K562 (cell line): Measurements from ENCODE around the gene KRT24. TPM values are rescaled to one million over a fixed set of nuclear protein-coding genes. Genes with fewer than 3 reads are reported as not detected.

Source experiments
- ATAC-seq: fragments of 200-7000 bp; cut with Tn5 transposase; 3 replicates; pipeline ENCODE4 v1.9.1; 2020; ENCODE audit warnings: moderate library complexity
- BruUV-seq: library from RNA; stranded (reverse); fragments of 400-500 nt; replicated peaks from 2 replicates; lab custom pipeline; 2021; lab: Mats Ljungman, UMichigan
- CTCF ChIA-PET: fragments of 300-600 bp; formaldehyde crosslinking; extraction: SDS; loops from one replicate; lab custom pipeline; 2021; ENCODE audit warnings: low intra/inter-chr PET ratio; lab: Yijun Ruan, JAX
- POLR2A ChIA-PET: fragments of 300-600, 350-650 bp; sonication (Branson Sonifier 250); formaldehyde crosslinking; extraction: SDS; loops from one replicate; lab custom pipeline; 2021; ENCODE audit warnings: antibody characterized with exemption, inconsistent platforms; lab: Yijun Ruan, JAX
- DNase-seq, 4 experiments: peaks; one replicate each; pipeline versions ENCODE4 v3.0.0 to v3.0.0-alpha.2; 2011 to 2018; ENCODE audit warnings: low spot score in 3 of 4, mixed read lengths in 3 of 4; ENCODE audit errors: extremely low read depth in 1 of 4
- FAIRE-seq: peaks from 2 replicates; lab custom pipeline; 2011; peaks lifted over from hg19 to GRCh38; lab: Jason Lieb, UNC
- H2AFZ ChIP-seq: 2 replicates; pipeline ENCODE4 v1.6.0; 2011; ENCODE audit warnings: low read depth, low read length, control low read depth, inconsistent platforms
- H3K27ac ChIP-seq: fragments of 200-600 bp; 3 replicates; pipeline ENCODE4 v1.8.0; 2011; ENCODE audit warnings: low read depth, mild to moderate bottlenecking, control low read depth, inconsistent platforms, low read length, moderate library complexity, mixed read lengths; ENCODE audit errors: extremely low read depth
- H3K27me3 ChIP-seq, 2 experiments: fragments of 300-600 bp in 1 of 2; 2 replicates in 1 of 2; 3 replicates in 1 of 2; pipeline versions ENCODE4 v1.6.0 to v1.8.0; 2011; ENCODE audit warnings: inconsistent platforms in 2 of 2, low read length in 2 of 2, mild to moderate bottlenecking in 1 of 2, mixed read lengths in 1 of 2, moderate library complexity in 1 of 2; ENCODE audit not compliant: control insufficient read depth in 2 of 2, insufficient read depth in 2 of 2
- H3K36me3 ChIP-seq: fragments of 300-600 bp; 3 replicates; pipeline ENCODE4 v1.8.0; 2011; ENCODE audit warnings: mild to moderate bottlenecking, low read length, inconsistent platforms; ENCODE audit not compliant: control insufficient read depth, insufficient read depth
- H3K4me1 ChIP-seq, 2 experiments: fragments of 200-600 bp in 1 of 2; replicated peaks in 1 of 2; 2 replicates in 1 of 2; 3 replicates in 1 of 2; pipeline versions ENCODE4 v1.5.1 to v1.8.0; 2011; ENCODE audit warnings: inconsistent platforms in 2 of 2, low read length in 2 of 2, mild to moderate bottlenecking in 1 of 2, mixed read lengths in 1 of 2, moderate library complexity in 1 of 2; ENCODE audit not compliant: control insufficient read depth in 2 of 2, insufficient read depth in 2 of 2
- H3K4me2 ChIP-seq: 2 replicates; pipeline ENCODE4 v1.6.1; 2011; ENCODE audit warnings: low read length, control low read depth, inconsistent platforms, mixed read lengths; ENCODE audit not compliant: insufficient read depth
- H3K4me3 ChIP-seq: fragments of 200-600 bp; sonication (generic), shearing (Covaris generic); 2 replicates; pipeline ENCODE4 v1.5.1; 2016; ENCODE audit warnings: control low read depth, inconsistent platforms
- H3K79me2 ChIP-seq: fragments of 200-600 bp; 3 replicates; pipeline ENCODE4 v1.8.0; 2011; ENCODE audit warnings: low read length, inconsistent platforms; ENCODE audit not compliant: control insufficient read depth, insufficient read depth
- H3K9ac ChIP-seq, 2 experiments: 2 replicates each; pipeline versions ENCODE4 v1.6.0 to v1.6.1; 2011; ENCODE audit warnings: low read depth in 2 of 2, low read length in 2 of 2, control low read depth in 1 of 2, inconsistent platforms in 1 of 2, mild to moderate bottlenecking in 1 of 2, mixed read lengths in 1 of 2; ENCODE audit not compliant: insufficient read depth in 1 of 2
- H3K9me1 ChIP-seq: one replicate; pipeline ENCODE4 v1.6.0; 2011; ENCODE audit warnings: inconsistent platforms, mild to moderate bottlenecking, low read length, moderate library complexity; ENCODE audit not compliant: control insufficient read depth, insufficient read depth
- H3K9me3 ChIP-seq: replicated peaks from 2 replicates; pipeline ENCODE4 v1.5.1; 2011; ENCODE audit warnings: low read depth, low read length, inconsistent platforms; ENCODE audit not compliant: control insufficient read depth, insufficient read depth
- H4K20me1 ChIP-seq: replicated peaks from 2 replicates; pipeline ENCODE4 v1.6.1; 2011; ENCODE audit warnings: low read length, inconsistent platforms, mixed read lengths; ENCODE audit not compliant: control insufficient read depth, insufficient read depth
- CBX1 ChIP-seq: sonication (generic); IDR thresholded peaks from 2 replicates; pipeline ENCODE4 v1.6.1; 2016; ENCODE audit warnings: antibody characterized with exemption, low read depth, mild to moderate bottlenecking
- RERE ChIP-seq: sonication (generic); formaldehyde crosslinking; IDR thresholded peaks from 2 replicates; pipeline ENCODE4 v1.8.0; 2023; ENCODE audit warnings: missing genetic modification reagents, mild to moderate bottlenecking, borderline replicate concordance
- ZNF407 ChIP-seq: fragments of 450-650 bp; IDR thresholded peaks from 2 replicates; pipeline ENCODE4 v1.6.1; 2016; ENCODE audit warnings: low read depth
- ZNF780A ChIP-seq: fragments of 250-450 bp; sonication (Bioruptor Pico); IDR thresholded peaks from 2 replicates; pipeline ENCODE4 v1.5.0; 2021; ENCODE audit warnings: mild to moderate bottlenecking
- WGBS: fragments of 100-300 bp; shearing (Covaris generic); methylation state at CpG from one replicate; pipeline ENCODE4 v1.1.6; 2016; ENCODE audit warnings: low coverage, mixed read lengths; ENCODE audit not compliant: insufficient coverage; ENCODE audit errors: missing lambda C conversion rate; 5-methylcytosine and 5-hydroxymethylcytosine counted together
- in situ Hi-C: fragments of 300-500 bp; cut with MboI; formaldehyde crosslinking; loops from 4 replicates; pipeline ENCODE4 v1.15.0; 2018; ENCODE audit warnings: inconsistent platforms, mixed read lengths
- intact Hi-C: fragments of 100-400 bp; cut with micrococcal nuclease; formaldehyde crosslinking; loops from 2 replicates; pipeline ENCODE4 v1.14.2; 2022
- polyA plus RNA-seq, 8 experiments: library from polyadenylated mRNA; depleted of rRNA in 4 of 8; stranded (reverse) in 5 of 8; unstranded in 3 of 8; fragments of >200 nt; fragmentation: Nextera tagmentation in 2 of 8; fragmentation: Illumina TruSeq in 1 of 8; extraction: Ambion mirVana in 2 of 8; extraction: Trizol in 1 of 8; gene quantifications; 2 replicates each; pipeline versions ENCODE4 v1.2.1 to v1.2.3, GENCODE V29; 2011 to 2014; ENCODE audit warnings: inconsistent platforms in 1 of 8, missing spikeins in 1 of 8
- total RNA-seq, 7 experiments: library from RNA; depleted of rRNA in 6 of 7; stranded (reverse); fragments of >200 nt in 6 of 7; fragmentation: Illumina TruSeq in 2 of 7; extraction: Trizol in 2 of 7; gene quantifications; 2 replicates each; pipeline versions ENCODE4 v1.2.1 to v1.2.3, GENCODE V29; 2011 to 2021; ENCODE audit warnings: low replicate concordance in 1 of 7

KRT24 gene
- total and polyA plus RNA-seq, 9 of the 15 experiments (the other 6 are each of a cell fraction or from before 2014, with no cell fraction given) = not detected

- no peaks in the 10 kb centered on the region for H3K9me3 ChIP-seq
- H4K20me1 ChIP-seq = no peaks in the 10 kb centered on the region
- ChIA-PET POLR2A (interaction anchor here (0.7 to 2.1 kb wide), 3 partner anchors 15 to 26 kb away, joined by 3 to 7 read pairs (median 5); no protein-coding TSS in a partner anchor), CTCF (no interaction called here)
- H3K4me1 ChIP-seq = no peaks in the 10 kb centered on the region
- no peaks in the 10 kb centered on the region for H3K79me2 ChIP-seq
- WGBS = 6% methylated on average over 6 of the region's 6 CpGs
- in situ Hi-C loops (no loop called here), intact Hi-C loops (no loop called here)
- H3K4me3 ChIP-seq = no peak overlapping the region
- no peaks in the 10 kb centered on the region for H3K9me1 ChIP-seq
- no peak for DNase-seq
- ATAC-seq = no peak
- H3K27ac ChIP-seq = no peak overlapping the region
- H2AFZ ChIP-seq = no peak overlapping the region
- FAIRE-seq = no peak
- no peaks in the 10 kb centered on the region for H3K36me3 ChIP-seq
- H3K27me3 ChIP-seq = peaks cover 36 to 38% of the 10 kb centered on the region in 2 experiments
- no peak overlapping the region for H3K4me2 ChIP-seq
- no peak overlapping the region for H3K9ac ChIP-seq
- no TSS peak for BruUV-seq
- TF ChIP-seq ZNF407 (no peak), CBX1 (no peak), RERE (CRISPR knock-in tag) (no peak), ZNF780A (CRISPR knock-in tag) (no peak)
These were observed 7.6 kb downstream of the KRT24 start for GRCh38 chr17:40695874-40696472.
